Measurements from ENCODE around the gene YEATS4. TPM values are rescaled to one million over a fixed set of nuclear protein-coding genes. Genes with fewer than 3 reads are reported as not detected.
A peak's percentile ranks its signal among the peaks of the same experiment; 100 is the strongest.

Gene YEATS4
- total RNA-seq, 1 donor from 2014 or later: 13.5 TPM

DNA sequence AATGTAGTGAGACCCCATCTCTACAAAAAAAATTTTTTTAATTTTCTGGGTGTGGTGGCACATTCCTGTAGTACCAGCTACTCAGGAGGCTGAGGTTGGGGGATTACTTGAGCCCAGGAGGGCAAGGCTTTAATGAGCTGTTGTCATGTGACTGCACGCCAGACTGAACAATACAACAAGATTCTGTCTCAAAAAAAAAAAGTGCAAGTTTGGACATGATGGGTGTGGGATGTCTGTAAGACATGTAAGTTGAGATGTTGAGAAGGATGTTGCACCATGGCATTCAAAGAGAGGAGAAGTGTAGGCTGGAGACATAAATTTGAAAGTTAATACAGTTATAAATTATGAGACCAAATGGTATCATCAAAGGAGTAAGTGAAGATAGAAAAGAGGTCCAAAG, 23.5 kb downstream of the YEATS4 start:
- Mint-ChIP-seq H3K27me3 (ENCODE audit: low read depth) (no peaks in the 10 kb centered on the region), H3K27ac (ENCODE audit: unreplicated experiment) (no peak overlapping the region), H3K4me1 (ENCODE audit: low read depth) (peaks cover 9% of the 10 kb centered on the region), H3K36me3 (ENCODE audit: low read depth) (peaks cover 17% of the 10 kb centered on the region), H3K9me3 (ENCODE audit: low read depth) (peaks cover under 1% of the 10 kb centered on the region), H3K4me3 (ENCODE audit: unreplicated experiment) (no peak overlapping the region)
- TF ChIP-seq, protein P1, sequence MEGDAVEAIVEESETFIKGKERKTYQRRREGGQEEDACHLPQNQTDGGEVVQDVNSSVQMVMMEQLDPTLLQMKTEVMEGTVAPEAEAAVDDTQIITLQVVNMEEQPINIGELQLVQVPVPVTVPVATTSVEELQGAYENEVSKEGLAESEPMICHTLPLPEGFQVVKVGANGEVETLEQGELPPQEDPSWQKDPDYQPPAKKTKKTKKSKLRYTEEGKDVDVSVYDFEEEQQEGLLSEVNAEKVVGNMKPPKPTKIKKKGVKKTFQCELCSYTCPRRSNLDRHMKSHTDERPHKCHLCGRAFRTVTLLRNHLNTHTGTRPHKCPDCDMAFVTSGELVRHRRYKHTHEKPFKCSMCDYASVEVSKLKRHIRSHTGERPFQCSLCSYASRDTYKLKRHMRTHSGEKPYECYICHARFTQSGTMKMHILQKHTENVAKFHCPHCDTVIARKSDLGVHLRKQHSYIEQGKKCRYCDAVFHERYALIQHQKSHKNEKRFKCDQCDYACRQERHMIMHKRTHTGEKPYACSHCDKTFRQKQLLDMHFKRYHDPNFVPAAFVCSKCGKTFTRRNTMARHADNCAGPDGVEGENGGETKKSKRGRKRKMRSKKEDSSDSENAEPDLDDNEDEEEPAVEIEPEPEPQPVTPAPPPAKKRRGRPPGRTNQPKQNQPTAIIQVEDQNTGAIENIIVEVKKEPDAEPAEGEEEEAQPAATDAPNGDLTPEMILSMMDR (IDR thresholded peaks at IDR 0.05): no peak
- DNase-seq (ENCODE audit: low spot score): no peak

DNA sequence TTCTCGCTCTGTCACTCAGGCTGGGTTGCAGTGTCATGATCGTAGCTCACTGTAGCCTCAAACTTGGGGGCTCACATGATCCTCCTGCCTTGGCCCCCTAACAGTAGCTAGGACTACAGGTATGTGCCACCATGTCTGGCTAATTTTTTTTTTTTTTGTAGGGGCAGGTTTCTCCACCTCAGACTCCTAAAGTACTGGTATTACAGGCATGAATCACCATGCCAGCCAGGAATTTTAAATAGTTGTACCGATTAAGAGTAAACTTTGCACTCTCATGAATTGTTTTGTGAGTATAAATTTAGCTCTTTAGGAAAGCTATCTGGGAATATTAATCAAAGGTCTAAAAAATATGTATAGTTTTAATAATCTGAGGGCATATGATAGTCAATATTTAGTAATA, 25.5 kb downstream of the YEATS4 start:
- peak overlapping the region; percentile 86 for H3K27ac Mint-ChIP-seq (ENCODE audit: unreplicated experiment)
- peaks cover 21% of the 10 kb centered on the region for H3K4me1 Mint-ChIP-seq (ENCODE audit: low read depth)
- no peaks in the 10 kb centered on the region for H3K27me3 Mint-ChIP-seq (ENCODE audit: low read depth)
- DNase-seq (ENCODE audit: low spot score): no peak
- H3K36me3 Mint-ChIP-seq (ENCODE audit: low read depth): peaks cover 10% of the 10 kb centered on the region
- no peaks in the 10 kb centered on the region for H3K9me3 Mint-ChIP-seq (ENCODE audit: low read depth)
- TF ChIP-seq, protein P1 (IDR thresholded peaks at IDR 0.05): no peak
- H3K4me3 Mint-ChIP-seq (ENCODE audit: unreplicated experiment): no peak overlapping the region

DNA sequence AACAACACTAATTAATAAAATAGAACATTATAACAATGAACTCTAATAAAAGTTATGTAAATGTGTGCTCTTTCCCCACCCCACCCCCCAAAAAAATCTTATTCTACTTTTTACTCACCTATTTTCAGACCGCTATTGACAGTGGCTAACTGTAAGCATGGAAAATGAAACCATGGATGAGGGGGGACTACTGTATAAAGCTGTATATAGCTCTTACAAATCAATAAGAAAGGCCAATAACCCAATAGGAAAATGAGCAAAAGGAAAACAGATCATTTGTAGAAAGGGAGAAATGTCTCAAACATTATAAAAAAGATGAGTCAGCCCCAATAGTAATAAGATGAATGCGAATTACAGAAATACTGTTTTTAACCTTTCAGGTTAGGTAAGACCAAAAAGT, 27.4 kb downstream of the YEATS4 start:
- Mint-ChIP-seq H3K9me3 (ENCODE audit: low read depth) (no peaks in the 10 kb centered on the region), H3K4me3 (ENCODE audit: unreplicated experiment) (no peak overlapping the region), H3K4me1 (ENCODE audit: low read depth) (peaks cover 33% of the 10 kb centered on the region), H3K27ac (ENCODE audit: unreplicated experiment) (no peak overlapping the region), H3K36me3 (ENCODE audit: low read depth) (peaks cover 5% of the 10 kb centered on the region), H3K27me3 (ENCODE audit: low read depth) (no peaks in the 10 kb centered on the region)
- no peak for DNase-seq (ENCODE audit: low spot score)
- TF ChIP-seq, protein P1 (IDR thresholded peaks at IDR 0.05): no peak

DNA sequence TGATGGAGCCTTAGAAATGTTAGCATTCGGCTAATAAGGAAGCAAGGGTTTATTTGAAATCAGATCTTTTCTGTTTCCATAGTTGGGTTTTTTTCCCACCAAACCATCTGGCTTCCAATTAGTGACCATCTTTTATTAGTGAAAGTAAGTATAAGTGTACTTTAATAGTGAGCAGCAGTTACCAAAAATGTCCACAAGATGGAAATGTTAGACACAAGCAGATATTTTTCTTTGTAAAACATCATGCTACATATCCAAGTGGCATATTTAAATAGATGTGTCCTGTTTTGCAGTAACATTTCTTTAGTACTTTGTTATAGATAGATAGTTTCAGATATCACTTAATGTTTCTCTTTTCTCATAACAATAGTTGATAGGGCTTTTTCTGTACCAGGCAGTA, 28.8 kb downstream of the YEATS4 start:
- Mint-ChIP-seq H3K36me3 (ENCODE audit: low read depth) (peaks cover 2% of the 10 kb centered on the region), H3K27ac (ENCODE audit: unreplicated experiment) (peak overlapping the region; percentile 71), H3K27me3 (ENCODE audit: low read depth) (no peaks in the 10 kb centered on the region), H3K4me1 (ENCODE audit: low read depth) (peaks cover 47% of the 10 kb centered on the region), H3K9me3 (ENCODE audit: low read depth) (no peaks in the 10 kb centered on the region), H3K4me3 (ENCODE audit: unreplicated experiment) (no peak overlapping the region)
- no peak for DNase-seq (ENCODE audit: low spot score)
- TF ChIP-seq, protein P1 (IDR thresholded peaks at IDR 0.05): peak; percentile 90

DNA sequence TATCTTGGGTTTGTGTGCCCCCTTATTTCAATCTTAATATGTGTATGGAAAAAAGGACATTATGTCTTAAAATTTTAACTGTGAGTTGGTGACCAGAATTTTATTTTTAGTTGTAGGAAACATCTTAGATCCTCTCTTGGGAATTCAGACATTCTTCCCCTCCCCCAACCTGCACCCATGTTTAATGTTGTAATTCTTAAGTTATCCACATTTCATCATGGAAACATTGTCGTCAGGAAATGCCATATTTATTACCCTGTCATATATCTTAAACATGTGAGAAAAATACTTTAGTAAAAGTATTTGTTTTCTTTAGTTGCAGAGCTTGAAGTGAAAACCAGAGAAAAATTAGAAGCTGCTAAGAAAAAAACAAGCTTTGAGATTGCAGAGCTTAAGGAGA, 30.3 kb downstream of the YEATS4 start:
- peak overlapping the region; percentile 19 for H3K4me3 Mint-ChIP-seq (ENCODE audit: unreplicated experiment)

More for the DNA sequence above, 30.3 kb downstream of the YEATS4 start:
- Mint-ChIP-seq H3K36me3 (ENCODE audit: low read depth) (peaks cover 2% of the 10 kb centered on the region), H3K27me3 (ENCODE audit: low read depth) (no peaks in the 10 kb centered on the region), H3K4me1 (ENCODE audit: low read depth) (peaks cover 52% of the 10 kb centered on the region), H3K9me3 (ENCODE audit: low read depth) (no peaks in the 10 kb centered on the region), H3K27ac (ENCODE audit: unreplicated experiment) (peak overlapping the region; percentile 99)
- no peak for DNase-seq (ENCODE audit: low spot score)
- TF ChIP-seq, protein P1 (IDR thresholded peaks at IDR 0.05): no peak
